Activated naive CD8-positive, alpha-beta T cell treated with anti-CD3 and anti-CD28 coated beads, Interleukin-2, amount 50 U/mL, for 16 hours (primary cell): ENCODE data around the gene LRRC14B.
"Not testable (repeated sequence)": the region's sequence is repeated elsewhere in the genome, so short reads cannot be mapped to it uniquely, and the experiment has no call there.

Experiments
- DNase-seq: peaks from one replicate; pipeline ENCODE4 v3.0.0-alpha.2; 2020; ENCODE audit warnings: low read depth, low spot score

Gene LRRC14B

GRCh38 chr5:206927-207536, 15.7 kb downstream of the LRRC14B start:
- no peak for DNase-seq

- no peak for DNase-seq
Measured at GRCh38 chr5:207599-207998, 16.3 kb downstream of the LRRC14B start.

GRCh38 chr5:208449-209114, 17.3 kb downstream of the LRRC14B start:
- DNase-seq: no peak

- DNase-seq: no peak
Measured at GRCh38 chr5:213803-214395, 22.6 kb downstream of the LRRC14B start.

GRCh38 chr5:215256-215655, 24.0 kb downstream of the LRRC14B start:
- DNase-seq: not testable (repeated sequence)

GRCh38 chr5:216076-216475, 24.8 kb downstream of the LRRC14B start:
- not testable (repeated sequence) for DNase-seq

GRCh38 chr5:217494-218456, 26.5 kb downstream of the LRRC14B start, which contains the start of the genes CCDC127 and SDHA:
Gene CCDC127, minus strand, starts transcription at chr5:218153. Its CDS starts 1,304 bp downstream, at chr5:216849.
Gene SDHA, plus strand, starts transcription at chr5:218320. Its CDS starts 36 bp downstream, at chr5:218356.
- DNase-seq: peak; percentile 96

- DNase-seq: no peak
Measured at GRCh38 chr5:218457-219291, 27.4 kb downstream of the LRRC14B start.

GRCh38 chr5:219460-219863, 28.2 kb downstream of the LRRC14B start:
- DNase-seq: no peak

- no peak for DNase-seq
Measured at GRCh38 chr5:219991-220390, 28.7 kb downstream of the LRRC14B start.

- DNase-seq: not testable (repeated sequence)
Measured at GRCh38 chr5:222951-223715, 31.8 kb downstream of the LRRC14B start.

- DNase-seq: no peak
Measured at GRCh38 chr5:223791-224190, 32.5 kb downstream of the LRRC14B start.

GRCh38 chr5:225334-225733, 34.0 kb downstream of the LRRC14B start:
- no peak for DNase-seq

- DNase-seq: not testable (repeated sequence)
Measured at GRCh38 chr5:227375-227774, 36.1 kb downstream of the LRRC14B start.

GRCh38 chr5:228886-229285, 37.6 kb downstream of the LRRC14B start:
- DNase-seq: no peak

GRCh38 chr5:230711-231110, 39.4 kb downstream of the LRRC14B start:
- no peak for DNase-seq

- DNase-seq: no peak
Measured at GRCh38 chr5:231661-232060, 40.4 kb downstream of the LRRC14B start.

- not testable (repeated sequence) for DNase-seq
Measured at GRCh38 chr5:233426-233825, 42.1 kb downstream of the LRRC14B start.

GRCh38 chr5:234450-234849, 43.2 kb downstream of the LRRC14B start:
- no peak for DNase-seq

- not testable (repeated sequence) for DNase-seq
Measured at GRCh38 chr5:235527-235926, 44.2 kb downstream of the LRRC14B start.
